Neural cell (in vitro differentiated cells): ENCODE data around the gene GLI2. TPM values are rescaled to one million over a fixed set of nuclear protein-coding genes. Genes with fewer than 3 reads are reported as not detected.

Experiments
- H2AFZ ChIP-seq: fragments of 200-600, 300-800 bp; sonication (generic), shearing (Covaris generic); 2 replicates; pipeline ENCODE4 v1.6.0; 2014; ENCODE audit warnings: low read depth, mild to moderate bottlenecking, antibody characterized with exemption, low read length, moderate library complexity
- H3F3A ChIP-seq: fragments of 200-600 bp; shearing (Covaris generic); 2 replicates; pipeline ENCODE4 v1.6.1; 2016; ENCODE audit warnings: mild to moderate bottlenecking, moderate library complexity, mixed read lengths, antibody characterized with exemption, low read length; ENCODE audit not compliant: insufficient read depth, poor library complexity, severe bottlenecking
- H3K27ac ChIP-seq: fragments of 200-600, 300-800 bp; sonication (generic), shearing (Covaris generic); 2 replicates; pipeline ENCODE4 v1.5.1; 2014; ENCODE audit warnings: mild to moderate bottlenecking, low read length, moderate library complexity
- H3K27me3 ChIP-seq: fragments of 300-800, 200-600 bp; sonication (generic), shearing (Covaris generic); 2 replicates; pipeline ENCODE4 v1.6.0; 2014; ENCODE audit warnings: mild to moderate bottlenecking, low read depth, low read length, moderate library complexity; ENCODE audit not compliant: insufficient read depth
- H3K36me3 ChIP-seq: fragments of 300-800, 200-600 bp; sonication (generic), shearing (Covaris generic); 2 replicates; pipeline ENCODE4 v1.5.1; 2014; ENCODE audit warnings: mild to moderate bottlenecking, antibody characterized with exemption, low read length, moderate library complexity; ENCODE audit not compliant: insufficient read depth
- H3K4me2 ChIP-seq: fragments of 300-800, 200-600 bp; sonication (generic), shearing (Covaris generic); 2 replicates; pipeline ENCODE4 v1.6.0; 2014; ENCODE audit warnings: mild to moderate bottlenecking, low read length
- H3K4me3 ChIP-seq: fragments of 300-800, 200-600 bp; sonication (generic), shearing (Covaris generic); 2 replicates; pipeline ENCODE4 v1.5.1; 2014; ENCODE audit warnings: mild to moderate bottlenecking, low read length, moderate library complexity
- H3K79me2 ChIP-seq: fragments of 200-600 bp; shearing (Covaris generic); replicated peaks from 2 replicates; pipeline ENCODE4 v1.6.0; 2014; ENCODE audit warnings: mild to moderate bottlenecking, low read length, moderate library complexity; ENCODE audit not compliant: insufficient read depth
- H3K9ac ChIP-seq: fragments of 300-800, 200-600 bp; sonication (generic), shearing (Covaris generic); 2 replicates; pipeline ENCODE4 v1.6.1; 2016; ENCODE audit warnings: mild to moderate bottlenecking, low read length, mixed read lengths
- H3K9me2 ChIP-seq: fragments of 200-600 bp; shearing (Covaris generic); 2 replicates; pipeline ENCODE4 v1.6.1; 2016; ENCODE audit warnings: mild to moderate bottlenecking, low read length, mixed read lengths; ENCODE audit not compliant: insufficient read depth
- H3K9me3 ChIP-seq: fragments of 200-600, 300-800 bp; sonication (generic), shearing (Covaris generic); 2 replicates; pipeline ENCODE4 v1.6.1; 2016; ENCODE audit warnings: mild to moderate bottlenecking, mixed run types, low read length, moderate library complexity, mixed read lengths
- H4K20me1 ChIP-seq: fragments of 200-600 bp; shearing (Covaris generic); 2 replicates; pipeline ENCODE4 v1.6.1; 2016; ENCODE audit warnings: mild to moderate bottlenecking, mixed run types; ENCODE audit not compliant: insufficient read depth
- EP300 ChIP-seq: fragments of 450-650 bp; conservative IDR thresholded peaks from 2 replicates; pipeline ENCODE4 v1.6.1; 2014; ENCODE audit warnings: antibody characterized with exemption, mild to moderate bottlenecking, moderate library complexity; ENCODE audit not compliant: poor library complexity, severe bottlenecking
- EZH2 ChIP-seq: fragments of 200-600, 300-800 bp; shearing (Covaris generic), sonication (generic); IDR thresholded peaks from 2 replicates; pipeline ENCODE4 v1.6.1; 2014; ENCODE audit warnings: antibody characterized with exemption, low read length, borderline replicate concordance, mild to moderate bottlenecking; ENCODE audit not compliant: insufficient read depth, poor library complexity, severe bottlenecking
- MXI1 ChIP-seq: fragments of 450-650 bp; conservative IDR thresholded peaks from 2 replicates; pipeline ENCODE4 v1.6.1; 2014; ENCODE audit warnings: antibody characterized with exemption, mild to moderate bottlenecking; ENCODE audit not compliant: poor library complexity, severe bottlenecking
- POLR2AphosphoS5 ChIP-seq: IDR thresholded peaks from 2 replicates; pipeline ENCODE4 v1.6.1; 2012
- RAD21 ChIP-seq: fragments of 450-650 bp; conservative IDR thresholded peaks from 2 replicates; pipeline ENCODE4 v1.6.1; 2014; ENCODE audit warnings: antibody characterized with exemption, mild to moderate bottlenecking, moderate library complexity
- SMC3 ChIP-seq: fragments of 450-650 bp; conservative IDR thresholded peaks from 2 replicates; pipeline ENCODE4 v1.6.1; 2014; ENCODE audit warnings: antibody characterized with exemption, mild to moderate bottlenecking, moderate library complexity; ENCODE audit not compliant: poor library complexity
- TAF1 ChIP-seq: IDR thresholded peaks from 2 replicates; pipeline ENCODE4 v1.6.1; 2012; ENCODE audit warnings: low read depth
- polyA plus RNA-seq: library from polyadenylated mRNA; depleted of rRNA; stranded (reverse); fragments of >200 nt; gene quantifications from 2 replicates; pipeline ENCODE4 v1.2.3, GENCODE V29; 2014
- TF ChIP-seq, protein P1 (sequence below): IDR thresholded peaks from 2 replicates; pipeline ENCODE4 v1.6.1; 2012; ENCODE audit warnings: borderline replicate concordance
- TF ChIP-seq, protein P2 (sequence below): fragments of 450-650 bp; IDR thresholded peaks from 2 replicates; pipeline ENCODE4 v1.5.1; 2014; ENCODE audit warnings: antibody characterized with exemption, mild to moderate bottlenecking, moderate library complexity; ENCODE audit not compliant: poor library complexity, severe bottlenecking

GLI2 gene
- polyA plus RNA-seq, 1 donor from 2014 or later: 0.14 TPM

DNA sequence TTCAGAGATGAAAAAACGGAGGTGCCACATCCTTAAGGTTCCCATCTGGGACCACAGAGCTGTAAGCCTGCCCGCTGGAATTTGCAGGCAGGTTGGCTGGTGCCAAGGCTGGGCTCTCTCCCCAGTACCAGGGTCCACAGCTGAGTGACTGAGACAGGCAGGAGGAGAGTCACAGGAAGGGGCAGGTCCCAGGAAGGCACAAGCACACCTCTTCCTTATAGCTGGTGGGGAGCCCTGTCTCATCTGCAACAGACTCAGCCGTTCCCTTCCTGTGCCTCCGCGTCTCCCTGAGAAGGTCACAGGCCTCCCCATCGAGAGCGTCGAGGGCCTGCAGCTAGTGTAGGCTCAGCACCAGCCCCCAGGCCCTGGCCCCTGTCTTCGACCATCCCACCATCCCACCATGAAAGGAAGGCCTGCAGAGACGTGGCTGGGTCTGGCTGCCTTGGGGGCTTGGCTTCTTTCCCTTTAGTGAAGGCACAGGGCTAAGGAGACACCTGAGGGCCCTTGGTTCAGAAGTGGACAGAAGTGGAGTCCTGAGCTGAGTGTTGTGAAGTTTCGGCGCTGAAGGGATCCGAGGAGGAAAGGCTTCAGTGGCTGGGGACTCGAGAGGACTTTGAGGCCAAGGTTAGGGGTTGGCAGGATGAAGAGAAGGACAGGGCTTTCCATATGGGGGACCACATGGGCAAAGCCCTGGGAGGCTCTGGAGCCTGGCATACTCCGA lies 26.8 kb downstream of the GLI2 start:
- Histone ChIP-seq H3K9me3 (no peaks in the 10 kb centered on the region), H3F3A (no peaks in the 10 kb centered on the region), H3K4me3 (no peak overlapping the region), H3K27me3 (no peaks in the 10 kb centered on the region), H3K4me2 (no peak overlapping the region), H3K36me3 (no peaks in the 10 kb centered on the region), H2AFZ (no peak overlapping the region), H3K79me2 (peaks cover 58% of the 10 kb centered on the region), H3K9ac (no peak overlapping the region), H3K9me2 (no peaks in the 10 kb centered on the region), H3K27ac (no peak overlapping the region), H4K20me1 (no peaks in the 10 kb centered on the region)
- TF ChIP-seq, protein P1, sequence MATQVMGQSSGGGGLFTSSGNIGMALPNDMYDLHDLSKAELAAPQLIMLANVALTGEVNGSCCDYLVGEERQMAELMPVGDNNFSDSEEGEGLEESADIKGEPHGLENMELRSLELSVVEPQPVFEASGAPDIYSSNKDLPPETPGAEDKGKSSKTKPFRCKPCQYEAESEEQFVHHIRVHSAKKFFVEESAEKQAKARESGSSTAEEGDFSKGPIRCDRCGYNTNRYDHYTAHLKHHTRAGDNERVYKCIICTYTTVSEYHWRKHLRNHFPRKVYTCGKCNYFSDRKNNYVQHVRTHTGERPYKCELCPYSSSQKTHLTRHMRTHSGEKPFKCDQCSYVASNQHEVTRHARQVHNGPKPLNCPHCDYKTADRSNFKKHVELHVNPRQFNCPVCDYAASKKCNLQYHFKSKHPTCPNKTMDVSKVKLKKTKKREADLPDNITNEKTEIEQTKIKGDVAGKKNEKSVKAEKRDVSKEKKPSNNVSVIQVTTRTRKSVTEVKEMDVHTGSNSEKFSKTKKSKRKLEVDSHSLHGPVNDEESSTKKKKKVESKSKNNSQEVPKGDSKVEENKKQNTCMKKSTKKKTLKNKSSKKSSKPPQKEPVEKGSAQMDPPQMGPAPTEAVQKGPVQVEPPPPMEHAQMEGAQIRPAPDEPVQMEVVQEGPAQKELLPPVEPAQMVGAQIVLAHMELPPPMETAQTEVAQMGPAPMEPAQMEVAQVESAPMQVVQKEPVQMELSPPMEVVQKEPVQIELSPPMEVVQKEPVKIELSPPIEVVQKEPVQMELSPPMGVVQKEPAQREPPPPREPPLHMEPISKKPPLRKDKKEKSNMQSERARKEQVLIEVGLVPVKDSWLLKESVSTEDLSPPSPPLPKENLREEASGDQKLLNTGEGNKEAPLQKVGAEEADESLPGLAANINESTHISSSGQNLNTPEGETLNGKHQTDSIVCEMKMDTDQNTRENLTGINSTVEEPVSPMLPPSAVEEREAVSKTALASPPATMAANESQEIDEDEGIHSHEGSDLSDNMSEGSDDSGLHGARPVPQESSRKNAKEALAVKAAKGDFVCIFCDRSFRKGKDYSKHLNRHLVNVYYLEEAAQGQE: no peak
- TF ChIP-seq, protein P2, sequence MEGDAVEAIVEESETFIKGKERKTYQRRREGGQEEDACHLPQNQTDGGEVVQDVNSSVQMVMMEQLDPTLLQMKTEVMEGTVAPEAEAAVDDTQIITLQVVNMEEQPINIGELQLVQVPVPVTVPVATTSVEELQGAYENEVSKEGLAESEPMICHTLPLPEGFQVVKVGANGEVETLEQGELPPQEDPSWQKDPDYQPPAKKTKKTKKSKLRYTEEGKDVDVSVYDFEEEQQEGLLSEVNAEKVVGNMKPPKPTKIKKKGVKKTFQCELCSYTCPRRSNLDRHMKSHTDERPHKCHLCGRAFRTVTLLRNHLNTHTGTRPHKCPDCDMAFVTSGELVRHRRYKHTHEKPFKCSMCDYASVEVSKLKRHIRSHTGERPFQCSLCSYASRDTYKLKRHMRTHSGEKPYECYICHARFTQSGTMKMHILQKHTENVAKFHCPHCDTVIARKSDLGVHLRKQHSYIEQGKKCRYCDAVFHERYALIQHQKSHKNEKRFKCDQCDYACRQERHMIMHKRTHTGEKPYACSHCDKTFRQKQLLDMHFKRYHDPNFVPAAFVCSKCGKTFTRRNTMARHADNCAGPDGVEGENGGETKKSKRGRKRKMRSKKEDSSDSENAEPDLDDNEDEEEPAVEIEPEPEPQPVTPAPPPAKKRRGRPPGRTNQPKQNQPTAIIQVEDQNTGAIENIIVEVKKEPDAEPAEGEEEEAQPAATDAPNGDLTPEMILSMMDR: no peak
- no peak for TF ChIP-seq EP300
- TF ChIP-seq EZH2: no peak

DNA sequence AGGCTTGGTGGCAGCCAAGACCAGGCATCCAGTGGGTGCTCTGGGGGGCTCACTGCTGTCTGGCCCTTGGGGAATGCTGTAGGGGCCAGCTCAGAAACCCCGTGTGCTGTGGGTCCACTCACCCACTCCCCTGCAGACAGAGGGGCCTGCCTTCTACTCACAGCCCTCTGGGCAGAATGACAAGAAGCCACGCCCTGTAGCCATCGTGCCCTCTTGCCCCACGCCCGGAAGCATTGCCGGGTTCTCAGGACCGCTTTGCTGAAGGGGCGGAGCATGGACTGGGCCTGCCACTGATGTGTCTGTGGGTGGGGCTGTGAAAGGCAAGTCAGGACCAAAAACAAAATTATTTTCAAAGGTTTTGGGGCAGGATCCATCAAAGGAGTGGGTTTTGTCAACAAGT lies 27.8 kb downstream of the GLI2 start:
- TF ChIP-seq TAF1: no peak
- TF ChIP-seq SMC3: no peak
- TF ChIP-seq RAD21: no peak
- TF ChIP-seq, protein P2: no peak
- TF ChIP-seq EP300: no peak
- TF ChIP-seq, protein P1: no peak
- TF ChIP-seq MXI1: no peak
- no peak for TF ChIP-seq EZH2
- no peak for TF ChIP-seq POLR2AphosphoS5
- Histone ChIP-seq H3K27ac (no peak overlapping the region), H3K79me2 (peaks cover 58% of the 10 kb centered on the region), H3K27me3 (no peaks in the 10 kb centered on the region), H3K9me3 (no peaks in the 10 kb centered on the region), H3K9ac (no peak overlapping the region), H2AFZ (no peak overlapping the region), H3K9me2 (no peaks in the 10 kb centered on the region), H3K36me3 (no peaks in the 10 kb centered on the region), H3F3A (no peaks in the 10 kb centered on the region), H3K4me3 (no peak overlapping the region), H3K4me2 (no peak overlapping the region), H4K20me1 (no peaks in the 10 kb centered on the region)
